Measurements from ENCODE around the gene ZNF324. TPM values are rescaled to one million over a fixed set of nuclear protein-coding genes. Genes with fewer than 3 reads are reported as not detected.

The ZNF324 gene
- total and polyA plus RNA-seq, 2 of the 4 experiments (the other 2 are of a cell fraction), result 6.0 to 6.6 TPM

GRCh38 chr19:58480481-58480830 lies 13.6 kb downstream of the ZNF324 start:
- TF ChIP-seq RFX5 (IDR thresholded peaks at IDR 0.05; ENCODE audit: low read depth, low read length) (no peak), CEBPB (IDR thresholded peaks at IDR 0.05; ENCODE audit: low read depth, low read length) (no peak), RAD21 (IDR thresholded peaks at IDR 0.05; ENCODE audit: low read length) (no peak), NFE2L2 (IDR thresholded peaks at IDR 0.05; ENCODE audit: low read depth, low read length) (no peak), FOS (IDR thresholded peaks at IDR 0.05; ENCODE audit: low read depth, low read length) (no peak), MXI1 (IDR thresholded peaks at IDR 0.05; ENCODE audit: borderline replicate concordance, low read depth, low read length) (no peak), BHLHE40 (IDR thresholded peaks at IDR 0.05; ENCODE audit: low read depth, low read length) (no peak), CHD1 (IDR thresholded peaks at IDR 0.05; ENCODE audit: low read depth, low read length) (no peak), RCOR1 (IDR thresholded peaks at IDR 0.05; ENCODE audit: insufficient replicate concordance, low read length) (no peak), MAFK (IDR thresholded peaks at IDR 0.05; ENCODE audit: low read depth, low read length) (no peak)
- TF ChIP-seq, protein P1, sequence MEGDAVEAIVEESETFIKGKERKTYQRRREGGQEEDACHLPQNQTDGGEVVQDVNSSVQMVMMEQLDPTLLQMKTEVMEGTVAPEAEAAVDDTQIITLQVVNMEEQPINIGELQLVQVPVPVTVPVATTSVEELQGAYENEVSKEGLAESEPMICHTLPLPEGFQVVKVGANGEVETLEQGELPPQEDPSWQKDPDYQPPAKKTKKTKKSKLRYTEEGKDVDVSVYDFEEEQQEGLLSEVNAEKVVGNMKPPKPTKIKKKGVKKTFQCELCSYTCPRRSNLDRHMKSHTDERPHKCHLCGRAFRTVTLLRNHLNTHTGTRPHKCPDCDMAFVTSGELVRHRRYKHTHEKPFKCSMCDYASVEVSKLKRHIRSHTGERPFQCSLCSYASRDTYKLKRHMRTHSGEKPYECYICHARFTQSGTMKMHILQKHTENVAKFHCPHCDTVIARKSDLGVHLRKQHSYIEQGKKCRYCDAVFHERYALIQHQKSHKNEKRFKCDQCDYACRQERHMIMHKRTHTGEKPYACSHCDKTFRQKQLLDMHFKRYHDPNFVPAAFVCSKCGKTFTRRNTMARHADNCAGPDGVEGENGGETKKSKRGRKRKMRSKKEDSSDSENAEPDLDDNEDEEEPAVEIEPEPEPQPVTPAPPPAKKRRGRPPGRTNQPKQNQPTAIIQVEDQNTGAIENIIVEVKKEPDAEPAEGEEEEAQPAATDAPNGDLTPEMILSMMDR (conservative IDR thresholded peaks at IDR 0.05; ENCODE audit: low read depth, low read length), result no peak
- TF ChIP-seq, protein P2, sequence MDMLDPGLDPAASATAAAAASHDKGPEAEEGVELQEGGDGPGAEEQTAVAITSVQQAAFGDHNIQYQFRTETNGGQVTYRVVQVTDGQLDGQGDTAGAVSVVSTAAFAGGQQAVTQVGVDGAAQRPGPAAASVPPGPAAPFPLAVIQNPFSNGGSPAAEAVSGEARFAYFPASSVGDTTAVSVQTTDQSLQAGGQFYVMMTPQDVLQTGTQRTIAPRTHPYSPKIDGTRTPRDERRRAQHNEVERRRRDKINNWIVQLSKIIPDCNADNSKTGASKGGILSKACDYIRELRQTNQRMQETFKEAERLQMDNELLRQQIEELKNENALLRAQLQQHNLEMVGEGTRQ (IDR thresholded peaks at IDR 0.05; ENCODE audit: low read depth, low read length), result no peak
- no peak overlapping the region for H3K4ac ChIP-seq (ENCODE audit: low read depth, low read length)
- H2AK9ac ChIP-seq (replicated peaks; ENCODE audit: low read depth, low read length, poor library complexity), result no peak overlapping the region
- POLR2A ChIA-PET (ENCODE audit: unreplicated experiment), result no interaction called here
- H2AFZ ChIP-seq (replicated peaks; ENCODE audit: low read length, poor library complexity), result no peak overlapping the region
- no peak overlapping the region for H4K91ac ChIP-seq (ENCODE audit: insufficient read depth, low read depth, low read length)
- dilution Hi-C loops (cut with HindIII; ENCODE audit: low sequenced_read_pairs, unreplicated experiment), result no loop called here
- H3K4me1 ChIP-seq (ENCODE audit: control insufficient read depth, insufficient read depth, low read length), result peaks cover 7% of the 10 kb centered on the region
- BruUV-seq (replicated peaks), result no TSS peak
- H3K79me1 ChIP-seq (ENCODE audit: low read depth in 1 of 2, low read length in 2 of 2), result peaks cover 6 to 20% of the 10 kb centered on the region in 2 experiments; a peak in 2 of 4 replicates
- H3K18ac ChIP-seq (ENCODE audit: low read depth, low read length), result no peak overlapping the region
- H2AK5ac ChIP-seq (ENCODE audit: low read depth, low read length), result no peak overlapping the region
- no peak overlapping the region for H2BK20ac ChIP-seq (ENCODE audit: low read depth, low read length)
- no peak for ATAC-seq (ENCODE audit: low read depth)
- CTCF ChIA-PET, result no interaction called here
- DNase-seq, result no peak
- peaks cover 11% of the 10 kb centered on the region for H3K36me3 ChIP-seq (ENCODE audit: control insufficient read depth, insufficient read depth, low read length)
- H3K4me3 ChIP-seq (ENCODE audit: insufficient read depth, low read depth, low read length), result no peak overlapping the region
- H3K23ac ChIP-seq (ENCODE audit: low read depth, low read length), result no peak overlapping the region
- H3K27me3 ChIP-seq (ENCODE audit: control insufficient read depth, insufficient read depth, low read length), result no peaks in the 10 kb centered on the region
- H3K9me1 ChIP-seq (ENCODE audit: insufficient read depth, low read length), result peaks cover 12% of the 10 kb centered on the region
- no peak overlapping the region for H4K5ac ChIP-seq (ENCODE audit: low read depth, low read length)
- intact Hi-C loops (cut with micrococcal nuclease), result no loop called here
- H2BK15ac ChIP-seq (ENCODE audit: low read depth, low read length), result no peak overlapping the region
- no peaks in the 10 kb centered on the region for H3K9me3 ChIP-seq (ENCODE audit: control insufficient read depth, insufficient read depth, low read length)
- no peak overlapping the region for H3K56ac ChIP-seq (ENCODE audit: extremely low read depth, insufficient read depth, low read length)
- H4K8ac ChIP-seq (ENCODE audit: low read depth in 2 of 2, low read length in 2 of 2), result no peak overlapping the region
- no peak overlapping the region for H3K27ac ChIP-seq (ENCODE audit: insufficient read depth, low read length)
- no peak overlapping the region for H3K4me2 ChIP-seq (ENCODE audit: low read depth, low read length)
- 94% methylated on average over 15 of the region's 20 CpGs; no CpG with 5 or more reads in 1 of the 2 experiments for WGBS, 2 experiments (ENCODE audit: extremely low coverage in 2 of 2, insufficient read length in 1 of 2)
- no peak overlapping the region for H3K9ac ChIP-seq (ENCODE audit: low read depth, low read length)
- H3K14ac ChIP-seq (replicated peaks; ENCODE audit: low read depth, low read length), result no peak overlapping the region
- H2BK120ac ChIP-seq (ENCODE audit: low read depth, low read length), result no peak overlapping the region
- in situ Hi-C loops (cut with MboI; ENCODE audit: low sequenced_read_pairs), result no loop called here
- H4K20me1 ChIP-seq (ENCODE audit: insufficient read depth, low read length), result no peaks in the 10 kb centered on the region
- no peak overlapping the region for H2BK5ac ChIP-seq (ENCODE audit: low read depth, low read length, poor library complexity, severe bottlenecking)
